HCT116 (cell line): Measurements from ENCODE around the gene RNF13. TPM values are rescaled to one million over a fixed set of nuclear protein-coding genes. Genes with fewer than 3 reads are reported as not detected.

ENCODE experiments used
- ATAC-seq: fragments of 200-7000 bp; cut with Tn5 transposase; 2 replicates; pipeline ENCODE4 v1.9.1; 2020; ENCODE audit warnings: mild to moderate bottlenecking, moderate library complexity
- BruUV-seq: library from RNA; stranded (reverse); fragments of 400-500 nt; replicated peaks from 2 replicates; lab custom pipeline; 2021; lab: Mats Ljungman, UMichigan
- CTCF ChIA-PET: fragments of 300-600 bp; sonication (Branson Sonifier 250); formaldehyde crosslinking; loops from one replicate; lab custom pipeline; 2021; ENCODE audit warnings: antibody characterized with exemption; lab: Charles Lee
- POLR2A ChIA-PET: fragments of 300-600, 350-600 bp; sonication (Branson Sonifier 250); formaldehyde crosslinking; loops from one replicate; lab custom pipeline; 2021; ENCODE audit warnings: antibody characterized with exemption; lab: Charles Lee
- RAD21 ChIA-PET, 2 experiments: fragments of 300-600 bp; sonication (Branson Sonifier 250); formaldehyde crosslinking; loops; one replicate each; lab custom pipeline; 2023; ENCODE audit warnings: low total read pairs in 2 of 2; ENCODE audit not compliant: uncharacterized antibody in 2 of 2, unreplicated experiment in 2 of 2, low non-redundant PET in 1 of 2; lab: Charles Lee
- DNase-seq: peaks from one replicate; pipeline ENCODE4 v3.0.0-alpha.2; 2010; ENCODE audit warnings: low read depth, low spot score
- H2AFZ ChIP-seq: fragments of 200-600 bp; shearing (Covaris generic), sonication (generic); 2 replicates; pipeline ENCODE4 v1.6.1; 2017; ENCODE audit warnings: low read depth, mixed run types, mixed read lengths, antibody characterized with exemption, low read length; ENCODE audit not compliant: poor library complexity, severe bottlenecking
- H3K27ac ChIP-seq: 2 replicates; pipeline ENCODE4 v1.5.1; 2012; ENCODE audit warnings: low read depth, low read length
- H3K27me3 ChIP-seq: fragments of 200-600 bp; sonication (generic); 2 replicates; pipeline ENCODE4 v1.6.1; 2016; ENCODE audit warnings: mixed run types, low read length, mixed read lengths; ENCODE audit not compliant: insufficient read depth
- H3K36me3 ChIP-seq, 2 experiments: fragments of 200-500 bp in 1 of 2; fragments of 200-600 bp in 1 of 2; sonication (Bioruptor generic) in 1 of 2; sonication (generic) in 1 of 2; 2 replicates each; pipeline versions ENCODE4 v1.5.1 to v1.6.1; 2014 to 2016; ENCODE audit warnings: low read length in 2 of 2, inconsistent platforms in 1 of 2, mixed read lengths in 1 of 2, mixed run types in 1 of 2; ENCODE audit not compliant: insufficient read depth in 2 of 2, control insufficient read depth in 1 of 2
- H3K4me1 ChIP-seq, 2 experiments: fragments of 200-600 bp in 1 of 2; sonication (generic) in 1 of 2; 2 replicates each; pipeline versions ENCODE4 v1.5.1 to v1.6.1; 2012 to 2017; ENCODE audit warnings: low read length in 2 of 2, inconsistent platforms in 1 of 2, mild to moderate bottlenecking in 1 of 2, mixed read lengths in 1 of 2, mixed run types in 1 of 2, moderate library complexity in 1 of 2; ENCODE audit not compliant: insufficient read depth in 2 of 2, control insufficient read depth in 1 of 2
- H3K4me2 ChIP-seq: fragments of 200-600 bp; sonication (generic); 2 replicates; pipeline ENCODE4 v1.6.1; 2017; ENCODE audit warnings: mixed run types, low read length, mixed read lengths
- H3K4me3 ChIP-seq, 2 experiments: fragments of 200-600 bp in 1 of 2; sonication (generic) in 1 of 2; replicated peaks in 1 of 2; 2 replicates each; pipeline ENCODE4 v1.5.1; 2011 to 2016; ENCODE audit warnings: low read length in 2 of 2, control low read depth in 1 of 2, low read depth in 1 of 2, mild to moderate bottlenecking in 1 of 2, mixed read lengths in 1 of 2, mixed run types in 1 of 2
- H3K79me2 ChIP-seq: fragments of 200-600 bp; sonication (generic); 2 replicates; pipeline ENCODE4 v1.6.1; 2017; ENCODE audit warnings: mild to moderate bottlenecking, mixed run types, low read length, moderate library complexity, mixed read lengths; ENCODE audit not compliant: insufficient read depth
- H3K9ac ChIP-seq: fragments of 200-600 bp; sonication (generic); 2 replicates; pipeline ENCODE4 v1.6.1; 2016; ENCODE audit warnings: low read length, mixed read lengths
- H3K9me2 ChIP-seq: fragments of 200-600 bp; sonication (generic), shearing (Covaris generic); 2 replicates; pipeline ENCODE4 v1.6.1; 2017; ENCODE audit warnings: mixed run types, mild to moderate bottlenecking, moderate library complexity; ENCODE audit not compliant: insufficient read depth
- H3K9me3 ChIP-seq, 2 experiments: fragments of 200-500 bp in 1 of 2; fragments of 200-600 bp in 1 of 2; sonication (Bioruptor generic) in 1 of 2; sonication (generic) in 1 of 2; 2 replicates each; pipeline ENCODE4 v1.6.1; 2014 to 2017; ENCODE audit warnings: low read length in 2 of 2, mixed read lengths in 2 of 2, inconsistent platforms in 1 of 2, low read depth in 1 of 2, mild to moderate bottlenecking in 1 of 2, mixed run types in 1 of 2, moderate library complexity in 1 of 2; ENCODE audit not compliant: control insufficient read depth in 1 of 2, insufficient read depth in 1 of 2
- H4K20me1 ChIP-seq: fragments of 200-600 bp; sonication (generic), shearing (Covaris generic); 2 replicates; pipeline ENCODE4 v1.6.1; 2017; ENCODE audit warnings: mixed run types, mild to moderate bottlenecking, moderate library complexity; ENCODE audit not compliant: insufficient read depth
- ATF3 ChIP-seq: IDR thresholded peaks from 2 replicates; pipeline ENCODE4 v1.6.1; 2012
- CBX3 ChIP-seq: IDR thresholded peaks from 2 replicates; pipeline ENCODE4 v1.6.1; 2012; ENCODE audit warnings: low read depth
- CEBPB ChIP-seq: IDR thresholded peaks from 2 replicates; pipeline ENCODE4 v1.6.1; 2012; ENCODE audit warnings: low read depth
- CTCF ChIP-seq, 3 experiments: fragments of 200-600 bp in 1 of 3; sonication (generic) in 1 of 3; IDR thresholded peaks in 2 of 3; conservative IDR thresholded peaks in 1 of 3; 2 replicates each; pipeline ENCODE4 v1.5.1; 2012 to 2017; ENCODE audit warnings: low read depth in 2 of 3, low read length in 2 of 3, antibody characterized with exemption in 1 of 3, borderline replicate concordance in 1 of 3, control low read depth in 1 of 3, mild to moderate bottlenecking in 1 of 3, mixed read lengths in 1 of 3, mixed run types in 1 of 3, moderate library complexity in 1 of 3; ENCODE audit not compliant: insufficient read depth in 1 of 3
- EGR1 ChIP-seq: IDR thresholded peaks from 2 replicates; pipeline ENCODE4 v1.6.1; 2012; ENCODE audit warnings: low read depth
- FOSL1 ChIP-seq: IDR thresholded peaks from 2 replicates; pipeline ENCODE4 v1.6.1; 2012; ENCODE audit warnings: low read depth
- JUND ChIP-seq: IDR thresholded peaks from 2 replicates; pipeline ENCODE4 v1.6.1; 2012
- TCF7L2 ChIP-seq: IDR thresholded peaks from 2 replicates; pipeline ENCODE4 v1.7.0; 2011; ENCODE audit warnings: borderline replicate concordance, inconsistent platforms; ENCODE audit not compliant: insufficient read depth, insufficient read length; ENCODE audit errors: extremely low read depth
- YY1 ChIP-seq: IDR thresholded peaks from 2 replicates; pipeline ENCODE4 v1.6.1; 2011; ENCODE audit warnings: low read length, low read depth, moderate library complexity, mild to moderate bottlenecking; ENCODE audit not compliant: insufficient replicate concordance; ENCODE audit errors: extremely low read depth
- ZNF274 ChIP-seq: fragments of 200-500 bp; sonication (Bioruptor generic); IDR thresholded peaks from 2 replicates; pipeline ENCODE4 v1.6.1; 2014; ENCODE audit warnings: mild to moderate bottlenecking, low read depth, low read length, inconsistent platforms
- intact Hi-C: fragments of 100-400 bp; cut with micrococcal nuclease; formaldehyde crosslinking; loops from 2 replicates; pipeline ENCODE4 v1.10.0; 2022
- total RNA-seq: library from RNA; stranded (reverse); gene quantifications from one replicate; pipeline ENCODE4 v1.2.1, GENCODE V29; 2021; ENCODE audit not compliant: unreplicated experiment

Gene RNF13
- total RNA-seq, 1 experiment from 2014 or later: 39.9 TPM

- Histone ChIP-seq H3K9ac (no peak overlapping the region), H3K4me2 (peak overlapping the region; percentile 42)
- no peak for DNase-seq
These were observed 29.4 kb upstream of the RNF13 start for GRCh38 chr3:149783576-149783975.

GRCh38 chr3:149784064-149784704, 28.8 kb upstream of the RNF13 start:
- Histone ChIP-seq H3K4me3 (no peak overlapping the region), H2AFZ (peak overlapping the region; percentile 74), H3K79me2 (no peaks in the 10 kb centered on the region), H3K9me2 (no peaks in the 10 kb centered on the region), H3K27ac (peak overlapping the region; percentile 25; the same call in 1 of the 2 replicates), H3K9ac (no peak overlapping the region), H3K36me3 (no peaks in the 10 kb centered on the region), H3K9me3 (no peaks in the 10 kb centered on the region), H3K4me1 (peaks cover 9 to 18% of the 10 kb centered on the region in 2 experiments), H3K4me2 (peak overlapping the region; percentile 42), H3K27me3 (no peaks in the 10 kb centered on the region), H4K20me1 (no peaks in the 10 kb centered on the region)
- ChIA-PET RAD21 (no interaction called here), POLR2A (no interaction called here), CTCF (interaction anchor here (2.5 kb wide), 1 partner anchor 13 kb away, joined by 32 read pairs; no protein-coding TSS in a partner anchor)
- peak; percentile 84 for ATAC-seq
- no peak for DNase-seq
- no TSS peak for BruUV-seq
- no peak for TF ChIP-seq ZNF274
- TF ChIP-seq EGR1: no peak
- TF ChIP-seq ATF3: no peak
- TF ChIP-seq YY1: no peak
- no peak for TF ChIP-seq TCF7L2
- TF ChIP-seq CTCF (IDR thresholded peaks at IDR 0.05 in 2 of 3, conservative IDR thresholded peaks at IDR 0.05 in 1 of 3; ENCODE audit: borderline replicate concordance in 1 of 3, insufficient read depth in 1 of 3, low read depth in 2 of 3, low read length in 2 of 3): no peak
- intact Hi-C loops: no loop called here

More at GRCh38 chr3:149783576-149783975, 29.4 kb upstream of the RNF13 start:
- Histone ChIP-seq H3K4me1 (peaks cover 9 to 18% of the 10 kb centered on the region in 2 experiments), H3K4me3 (no peak overlapping the region), H3K27me3 (no peaks in the 10 kb centered on the region), H4K20me1 (no peaks in the 10 kb centered on the region), H3K27ac (peak overlapping the region; percentile 25; the same call in 1 of the 2 replicates), H3K36me3 (no peaks in the 10 kb centered on the region), H3K9me2 (no peaks in the 10 kb centered on the region), H3K9me3 (no peaks in the 10 kb centered on the region), H3K79me2 (no peaks in the 10 kb centered on the region), H2AFZ (peak overlapping the region; percentile 74)
- ChIA-PET CTCF (interaction anchor here (2.5 kb wide), 1 partner anchor 12 kb away, joined by 32 read pairs; no protein-coding TSS in a partner anchor), POLR2A (no interaction called here), RAD21 (no interaction called here)
- intact Hi-C loops: no loop called here
- BruUV-seq: no TSS peak
- TF ChIP-seq CBX3 (0 out of 2 replicates have a peak, but pooled peaks have one; percentile 22), FOSL1 (peak; percentile 50), CEBPB (no peak), JUND (peak; percentile 37; the same call in 1 of the 2 replicates)
- peak; percentile 75 for ATAC-seq
